Subcutaneous adipose tissue (tissue), 4 donors: Measurements from ENCODE around the gene VTN. TPM values are rescaled to one million over a fixed set of nuclear protein-coding genes. Genes with fewer than 3 reads are reported as not detected.

Experiments
- total RNA-seq, 4 donors: library from RNA; depleted of rRNA; stranded (reverse); fragments of >200 nt; gene quantifications; one replicate each; pipeline ENCODE4 v1.1.0, GENCODE V29; 2016
- TF ChIP-seq, protein P1 (sequence below): fragments of 450-650 bp; IDR thresholded peaks from one replicate; pipeline ENCODE4 v1.5.1; 2016; ENCODE audit warnings: low read depth, mild to moderate bottlenecking, control low read depth, antibody characterized with exemption, moderate library complexity

The VTN gene
- 1 to 10 TPM in 1 of 4 donors, under 1 TPM in 1, not detected in 2; 0.85 to 2.6 TPM for total RNA-seq

- TF ChIP-seq, protein P1, sequence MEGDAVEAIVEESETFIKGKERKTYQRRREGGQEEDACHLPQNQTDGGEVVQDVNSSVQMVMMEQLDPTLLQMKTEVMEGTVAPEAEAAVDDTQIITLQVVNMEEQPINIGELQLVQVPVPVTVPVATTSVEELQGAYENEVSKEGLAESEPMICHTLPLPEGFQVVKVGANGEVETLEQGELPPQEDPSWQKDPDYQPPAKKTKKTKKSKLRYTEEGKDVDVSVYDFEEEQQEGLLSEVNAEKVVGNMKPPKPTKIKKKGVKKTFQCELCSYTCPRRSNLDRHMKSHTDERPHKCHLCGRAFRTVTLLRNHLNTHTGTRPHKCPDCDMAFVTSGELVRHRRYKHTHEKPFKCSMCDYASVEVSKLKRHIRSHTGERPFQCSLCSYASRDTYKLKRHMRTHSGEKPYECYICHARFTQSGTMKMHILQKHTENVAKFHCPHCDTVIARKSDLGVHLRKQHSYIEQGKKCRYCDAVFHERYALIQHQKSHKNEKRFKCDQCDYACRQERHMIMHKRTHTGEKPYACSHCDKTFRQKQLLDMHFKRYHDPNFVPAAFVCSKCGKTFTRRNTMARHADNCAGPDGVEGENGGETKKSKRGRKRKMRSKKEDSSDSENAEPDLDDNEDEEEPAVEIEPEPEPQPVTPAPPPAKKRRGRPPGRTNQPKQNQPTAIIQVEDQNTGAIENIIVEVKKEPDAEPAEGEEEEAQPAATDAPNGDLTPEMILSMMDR = no peak
These were observed at the start of gene VTN for GRCh38 chr17:28370035-28370743. Gene VTN (minus strand): TSS chr17:28370307. CDS start chr17:28370203, 104 bp downstream.

DNA sequence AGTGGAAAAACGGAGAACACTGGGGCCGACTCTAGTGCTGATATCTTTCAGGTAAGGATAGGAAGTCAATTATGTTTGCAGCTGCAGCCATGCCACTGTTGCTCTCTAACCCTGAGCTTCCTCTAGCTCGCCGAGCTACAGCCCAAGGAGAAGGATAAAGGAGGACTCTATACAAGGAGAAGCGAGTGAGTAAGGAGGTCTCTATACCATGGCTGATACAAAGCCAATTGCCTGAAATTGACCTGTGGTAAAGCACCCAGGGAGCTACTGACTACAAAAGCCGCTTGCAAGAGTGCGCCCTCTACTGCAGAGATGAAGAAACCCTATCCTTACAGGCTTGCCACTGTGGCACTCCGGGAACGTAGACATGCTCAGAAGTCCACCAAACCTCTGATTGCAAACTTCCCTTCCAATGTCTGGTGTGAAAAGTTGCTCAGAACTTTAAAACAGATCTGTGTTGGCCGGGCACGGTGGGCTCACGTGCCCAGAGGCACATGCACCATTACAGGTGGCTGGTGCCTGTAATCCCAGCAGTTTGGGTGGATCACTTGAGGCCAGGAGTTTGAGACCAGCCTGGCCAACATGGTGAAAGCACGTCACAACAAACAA lies 46.7 kb upstream of the VTN start:
- TF ChIP-seq, protein P1 = no peak

- TF ChIP-seq, protein P1 = no peak
These were observed 45.8 kb upstream of the VTN start for GRCh38 chr17:28415886-28416285.

DNA sequence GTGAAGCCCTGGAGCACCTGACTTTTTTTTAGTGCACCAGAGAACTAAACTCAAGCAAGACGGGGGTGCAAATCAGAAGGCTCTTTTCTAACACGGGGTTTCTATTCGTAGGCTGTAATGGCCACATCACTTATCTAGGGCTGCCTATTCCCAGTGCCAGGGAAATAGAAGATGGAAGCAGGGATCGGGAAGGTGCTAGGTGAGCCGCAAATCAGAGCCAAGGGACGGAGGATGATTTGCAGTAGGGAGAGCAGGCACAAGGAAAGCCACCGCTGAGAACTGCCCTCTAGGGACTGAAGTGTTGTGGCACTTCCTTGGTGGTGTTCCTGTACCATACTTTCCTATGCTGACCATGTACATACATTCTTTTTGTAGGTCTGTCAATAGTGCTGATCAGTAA lies 43.7 kb upstream of the VTN start:
- TF ChIP-seq, protein P1 = no peak

GRCh38 chr17:28412099-28412498 lies 42.0 kb upstream of the VTN start:
- TF ChIP-seq, protein P1 = no peak

- TF ChIP-seq, protein P1 = no peak
These were observed 37.8 kb upstream of the VTN start for GRCh38 chr17:28407974-28408306.

GRCh38 chr17:28407130-28407973 lies 37.2 kb upstream of the VTN start:
- TF ChIP-seq, protein P1 = no peak
